MM.1S (cell line): ENCODE data around the gene CCDC85C.

Source experiments
- DNase-seq: peaks from one replicate; pipeline ENCODE4 v3.0.0-alpha.2; 2015
- H2AFZ ChIP-seq: fragments of 300-600 bp; sonication (generic); 2 replicates; pipeline ENCODE4 v1.6.0; 2016; ENCODE audit warnings: antibody characterized with exemption, low read length
- H3F3A ChIP-seq: fragments of 300-600 bp; sonication (generic); 2 replicates; pipeline ENCODE4 v1.6.1; 2016; ENCODE audit warnings: mild to moderate bottlenecking, antibody characterized with exemption, low read length, moderate library complexity, mixed read lengths; ENCODE audit not compliant: insufficient read depth
- H3K27ac ChIP-seq: fragments of 300-600 bp; sonication (generic); 2 replicates; pipeline ENCODE4 v1.5.1; 2016; ENCODE audit warnings: mild to moderate bottlenecking, low read length
- H3K27me3 ChIP-seq: fragments of 300-600 bp; sonication (generic); replicated peaks from 2 replicates; pipeline ENCODE4 v1.6.0; 2016; ENCODE audit warnings: low read length; ENCODE audit not compliant: insufficient read depth
- H3K36me3 ChIP-seq: fragments of 300-600 bp; sonication (generic); replicated peaks from 2 replicates; pipeline ENCODE4 v1.6.1; 2016; ENCODE audit warnings: mild to moderate bottlenecking, low read length, mixed read lengths; ENCODE audit not compliant: insufficient read depth
- H3K4me1 ChIP-seq: fragments of 300-600 bp; sonication (generic); 2 replicates; pipeline ENCODE4 v1.6.1; 2016; ENCODE audit warnings: low read length, mixed read lengths
- H3K4me2 ChIP-seq: fragments of 300-600 bp; sonication (generic); 2 replicates; pipeline ENCODE4 v1.6.0; 2016; ENCODE audit warnings: low read depth, low read length
- H3K4me3 ChIP-seq: fragments of 300-600 bp; sonication (generic); 2 replicates; pipeline ENCODE4 v1.5.1; 2016; ENCODE audit warnings: low read length, mixed read lengths
- H3K79me2 ChIP-seq: fragments of 300-600 bp; sonication (generic); 2 replicates; pipeline ENCODE4 v1.6.1; 2016; ENCODE audit warnings: mixed run types, low read length, mixed read lengths
- H3K9ac ChIP-seq: fragments of 300-600 bp; sonication (generic); 2 replicates; pipeline ENCODE4 v1.6.1; 2016; ENCODE audit warnings: low read length, mixed read lengths
- H3K9me2 ChIP-seq: fragments of 300-600 bp; sonication (generic); replicated peaks from 2 replicates; pipeline ENCODE4 v1.6.1; 2016; ENCODE audit warnings: mild to moderate bottlenecking, low read length, mixed read lengths; ENCODE audit not compliant: insufficient read depth
- H3K9me3 ChIP-seq: fragments of 300-600 bp; sonication (generic); replicated peaks from 2 replicates; pipeline ENCODE4 v1.6.1; 2016; ENCODE audit warnings: mild to moderate bottlenecking, low read length, mixed read lengths; ENCODE audit not compliant: insufficient read depth
- H4K20me1 ChIP-seq: fragments of 300-600 bp; sonication (generic); 2 replicates; pipeline ENCODE4 v1.6.1; 2016; ENCODE audit warnings: mild to moderate bottlenecking, low read length, moderate library complexity, mixed read lengths; ENCODE audit not compliant: insufficient read depth
- EZH2 ChIP-seq: fragments of 300-600 bp; sonication (generic); optimal IDR thresholded peaks from 2 replicates; pipeline ENCODE3; 2017; ENCODE audit warnings: low read depth, mild to moderate bottlenecking, antibody characterized with exemption, low read length, mixed read lengths
- EZH2phosphoT487 ChIP-seq: fragments of 300-600 bp; sonication (generic); IDR thresholded peaks from 2 replicates; pipeline ENCODE4 v1.6.1; 2018; ENCODE audit warnings: antibody characterized with exemption, low read length
- TF ChIP-seq, protein P1 (sequence below): fragments of 300-600 bp; sonication (generic); IDR thresholded peaks from 2 replicates; pipeline ENCODE4 v1.5.1; 2016; ENCODE audit warnings: antibody characterized with exemption, low read length, mixed read lengths

Gene CCDC85C

DNA sequence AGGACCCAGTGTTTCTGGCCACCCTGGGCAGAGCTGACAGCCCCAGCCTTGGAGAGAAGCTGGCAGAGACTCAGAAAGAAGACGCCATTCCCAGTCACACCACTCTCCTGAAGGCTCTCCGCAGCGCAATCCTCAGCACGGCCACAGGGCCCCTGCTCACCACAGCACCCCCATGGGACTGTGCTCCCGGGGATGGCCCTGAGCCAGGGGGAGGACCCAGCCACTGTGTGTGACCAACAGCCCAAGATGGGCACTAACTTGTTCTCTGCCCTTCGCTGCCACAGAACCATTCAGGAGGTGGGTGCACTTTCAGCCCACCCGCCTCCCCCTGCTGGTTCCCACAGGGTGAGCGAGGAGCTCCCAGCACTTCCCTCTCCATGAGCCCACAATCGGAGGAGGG is 65.7 kb downstream of the CCDC85C start:
- no peak overlapping the region for H3K27ac ChIP-seq
- H3K4me2 ChIP-seq: no peak overlapping the region
- H3F3A ChIP-seq: no peaks in the 10 kb centered on the region
- H3K9ac ChIP-seq: no peak overlapping the region
- DNase-seq: no peak
- no peaks in the 10 kb centered on the region for H3K36me3 ChIP-seq
- TF ChIP-seq EZH2phosphoT487 (no peak), EZH2 (no peak)
- TF ChIP-seq, protein P1, sequence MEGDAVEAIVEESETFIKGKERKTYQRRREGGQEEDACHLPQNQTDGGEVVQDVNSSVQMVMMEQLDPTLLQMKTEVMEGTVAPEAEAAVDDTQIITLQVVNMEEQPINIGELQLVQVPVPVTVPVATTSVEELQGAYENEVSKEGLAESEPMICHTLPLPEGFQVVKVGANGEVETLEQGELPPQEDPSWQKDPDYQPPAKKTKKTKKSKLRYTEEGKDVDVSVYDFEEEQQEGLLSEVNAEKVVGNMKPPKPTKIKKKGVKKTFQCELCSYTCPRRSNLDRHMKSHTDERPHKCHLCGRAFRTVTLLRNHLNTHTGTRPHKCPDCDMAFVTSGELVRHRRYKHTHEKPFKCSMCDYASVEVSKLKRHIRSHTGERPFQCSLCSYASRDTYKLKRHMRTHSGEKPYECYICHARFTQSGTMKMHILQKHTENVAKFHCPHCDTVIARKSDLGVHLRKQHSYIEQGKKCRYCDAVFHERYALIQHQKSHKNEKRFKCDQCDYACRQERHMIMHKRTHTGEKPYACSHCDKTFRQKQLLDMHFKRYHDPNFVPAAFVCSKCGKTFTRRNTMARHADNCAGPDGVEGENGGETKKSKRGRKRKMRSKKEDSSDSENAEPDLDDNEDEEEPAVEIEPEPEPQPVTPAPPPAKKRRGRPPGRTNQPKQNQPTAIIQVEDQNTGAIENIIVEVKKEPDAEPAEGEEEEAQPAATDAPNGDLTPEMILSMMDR: no peak
- H3K4me1 ChIP-seq: no peaks in the 10 kb centered on the region
- H3K79me2 ChIP-seq: no peaks in the 10 kb centered on the region
- H3K4me3 ChIP-seq: no peak overlapping the region
- H2AFZ ChIP-seq: no peak overlapping the region
- no peaks in the 10 kb centered on the region for H3K27me3 ChIP-seq
- no peaks in the 10 kb centered on the region for H3K9me3 ChIP-seq
- no peaks in the 10 kb centered on the region for H3K9me2 ChIP-seq
- H4K20me1 ChIP-seq: no peaks in the 10 kb centered on the region

DNA sequence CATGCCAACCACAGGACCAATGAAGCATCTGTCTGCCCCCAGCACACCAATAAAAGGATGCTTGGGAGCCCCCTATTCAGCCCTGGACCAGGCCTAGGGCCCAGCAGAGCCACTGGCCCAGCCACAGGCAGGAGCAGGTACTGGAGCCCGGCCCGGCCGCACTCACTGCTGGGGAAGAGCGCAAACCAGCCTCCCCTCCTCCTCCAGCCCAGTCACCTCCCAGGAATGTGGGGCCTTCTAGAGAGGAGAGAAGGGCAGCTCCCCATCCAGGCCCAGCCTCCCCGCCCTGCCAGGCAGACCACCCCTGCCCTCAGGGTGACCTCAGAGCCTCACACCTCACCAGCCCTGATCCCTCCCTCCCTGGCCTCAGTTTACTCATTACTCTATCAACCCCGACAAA is 66.6 kb downstream of the CCDC85C start:
- Histone ChIP-seq H3K4me3 (no peak overlapping the region), H3K9ac (no peak overlapping the region), H2AFZ (no peak overlapping the region), H3K4me2 (no peak overlapping the region), H3K36me3 (no peaks in the 10 kb centered on the region), H3K9me2 (no peaks in the 10 kb centered on the region), H4K20me1 (no peaks in the 10 kb centered on the region), H3K27ac (no peak overlapping the region), H3F3A (no peaks in the 10 kb centered on the region), H3K79me2 (no peaks in the 10 kb centered on the region), H3K27me3 (no peaks in the 10 kb centered on the region), H3K4me1 (no peaks in the 10 kb centered on the region), H3K9me3 (no peaks in the 10 kb centered on the region)
- DNase-seq: no peak
- TF ChIP-seq, protein P1: no peak
- TF ChIP-seq EZH2 (no peak), EZH2phosphoT487 (no peak)

GRCh38 chr14:99535908-99536778 is 67.9 kb downstream of the CCDC85C start:
- Histone ChIP-seq H3K79me2 (no peaks in the 10 kb centered on the region), H4K20me1 (no peaks in the 10 kb centered on the region), H3K9ac (no peak overlapping the region)

More at GRCh38 chr14:99535908-99536778, 67.9 kb downstream of the CCDC85C start:
- no peak overlapping the region for H3K27ac ChIP-seq
- H3K4me2 ChIP-seq: no peak overlapping the region
- no peaks in the 10 kb centered on the region for H3K36me3 ChIP-seq
- TF ChIP-seq, protein P1: no peak
- no peak for TF ChIP-seq EZH2
- no peak for TF ChIP-seq EZH2phosphoT487
- no peaks in the 10 kb centered on the region for H3K9me3 ChIP-seq
- no peaks in the 10 kb centered on the region for H3F3A ChIP-seq
- H3K4me3 ChIP-seq: no peak overlapping the region
- no peaks in the 10 kb centered on the region for H3K27me3 ChIP-seq
- DNase-seq: no peak
- no peak overlapping the region for H2AFZ ChIP-seq
- H3K4me1 ChIP-seq: no peaks in the 10 kb centered on the region
- H3K9me2 ChIP-seq: no peaks in the 10 kb centered on the region
